Putamen (tissue), 1 donor: ENCODE results near the gene LGR4.
"Not testable (repeated sequence)": the region's sequence is repeated elsewhere in the genome, so short reads cannot be mapped to it uniquely, and the experiment has no call there.

Experiments used
- DNase-seq: peaks from one replicate; pipeline ENCODE4 v3.0.0-alpha.2; 2016; ENCODE audit warnings: low spot score

Gene LGR4

GRCh38 chr11:27348340-27348873 lies 124.2 kb downstream of the LGR4 start:
- no peak for DNase-seq

GRCh38 chr11:27347359-27348339 lies 124.9 kb downstream of the LGR4 start:
- DNase-seq = no peak

- DNase-seq = no peak
These were observed 132.6 kb downstream of the LGR4 start for GRCh38 chr11:27339941-27340340.

DNA sequence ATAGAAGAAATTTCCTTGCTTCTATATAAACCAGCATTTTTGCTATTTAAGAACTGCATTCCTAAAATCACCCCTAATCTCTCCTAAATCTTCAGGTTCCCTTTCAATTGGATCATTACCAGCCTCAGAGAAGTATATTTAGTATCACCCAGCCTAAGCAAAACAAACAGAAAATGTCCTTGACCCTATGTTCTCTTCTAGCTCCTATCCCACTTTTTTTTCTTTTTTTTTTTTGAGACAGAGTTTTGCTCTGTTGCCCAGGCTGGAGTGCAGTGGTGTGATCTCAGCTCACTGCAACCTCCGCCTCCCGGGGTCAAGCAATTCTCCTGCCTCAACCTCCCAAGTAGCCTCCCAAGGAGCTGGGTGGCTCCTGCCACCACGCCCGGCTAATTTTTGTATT lies 137.8 kb downstream of the LGR4 start:
- DNase-seq = not testable (repeated sequence)

DNA sequence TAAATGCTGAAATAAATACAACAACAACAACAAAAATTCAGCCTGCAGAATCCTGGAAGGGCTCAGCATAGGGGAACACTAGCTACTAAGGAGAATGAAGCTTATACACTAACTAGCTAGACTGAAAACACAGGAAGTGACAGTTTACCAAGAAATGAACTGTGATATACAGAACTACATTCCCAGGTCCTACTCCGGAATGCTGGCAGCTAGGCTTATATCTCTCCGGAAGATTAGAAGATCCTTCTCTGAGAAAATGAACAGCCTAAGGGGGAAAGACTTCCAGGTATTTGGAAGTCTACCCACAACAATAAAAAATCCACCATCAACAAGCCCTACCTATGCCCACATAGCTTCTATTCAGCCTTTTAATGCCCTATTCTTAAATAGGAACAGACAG lies 140.6 kb downstream of the LGR4 start:
- DNase-seq = no peak

- DNase-seq = no peak
These were observed 141.8 kb downstream of the LGR4 start for GRCh38 chr11:27330633-27331270.

DNA sequence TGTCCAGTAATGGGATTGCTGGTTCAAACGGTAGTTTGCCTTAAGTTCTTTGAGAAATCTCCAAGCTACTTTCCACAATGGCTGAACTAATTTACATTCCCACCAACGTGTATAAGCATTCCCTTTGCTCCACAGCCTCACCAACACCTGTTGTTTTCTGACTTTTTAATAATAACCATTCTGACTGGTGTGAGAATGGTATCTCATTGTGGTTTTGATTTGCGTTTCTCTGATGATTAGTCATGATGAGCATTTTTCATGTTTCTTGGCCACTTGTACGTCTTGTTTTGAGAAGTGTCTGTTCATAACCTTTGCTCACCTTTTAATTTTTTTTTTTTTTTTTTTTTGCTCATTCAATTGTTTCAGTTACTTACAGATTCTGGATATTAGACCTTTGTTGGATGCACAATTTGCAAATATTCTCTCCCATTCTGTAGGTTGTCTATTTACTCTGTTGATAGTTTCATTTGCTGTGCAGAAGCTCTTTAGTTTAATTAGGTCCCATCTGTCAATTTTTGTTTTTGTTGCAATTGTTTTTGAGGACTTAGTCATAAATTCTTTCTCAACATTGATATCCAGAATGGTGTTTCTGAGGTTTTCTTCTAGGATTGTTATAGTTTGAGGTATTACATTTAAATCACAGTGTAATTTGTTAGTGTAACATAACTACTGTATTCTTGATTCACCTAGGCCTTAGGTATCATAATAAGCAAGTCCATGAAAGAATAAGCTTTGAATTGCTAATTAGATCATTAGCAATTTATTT lies 142.5 kb downstream of the LGR4 start:
- no peak for DNase-seq

- no peak for DNase-seq
These were observed 144.0 kb downstream of the LGR4 start for GRCh38 chr11:27328614-27329013.

DNA sequence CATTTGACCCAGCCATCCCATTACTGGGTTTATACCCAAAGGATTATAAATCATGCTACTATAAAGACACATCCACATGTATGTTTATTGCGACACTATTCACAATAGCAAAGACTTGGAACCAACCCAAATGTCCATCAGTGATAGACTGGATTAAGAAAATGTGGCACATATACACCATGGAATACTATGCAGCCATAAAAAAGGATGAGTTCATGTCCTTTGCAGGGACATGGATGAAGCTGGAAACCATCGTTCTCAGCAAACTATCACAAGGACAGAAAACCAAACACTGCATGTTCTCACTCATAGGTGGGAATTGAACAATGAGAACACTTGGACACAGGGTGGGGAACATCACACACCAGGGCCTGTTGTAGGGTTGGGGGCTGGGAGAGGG lies 145.5 kb downstream of the LGR4 start:
- not testable (repeated sequence) for DNase-seq

DNA sequence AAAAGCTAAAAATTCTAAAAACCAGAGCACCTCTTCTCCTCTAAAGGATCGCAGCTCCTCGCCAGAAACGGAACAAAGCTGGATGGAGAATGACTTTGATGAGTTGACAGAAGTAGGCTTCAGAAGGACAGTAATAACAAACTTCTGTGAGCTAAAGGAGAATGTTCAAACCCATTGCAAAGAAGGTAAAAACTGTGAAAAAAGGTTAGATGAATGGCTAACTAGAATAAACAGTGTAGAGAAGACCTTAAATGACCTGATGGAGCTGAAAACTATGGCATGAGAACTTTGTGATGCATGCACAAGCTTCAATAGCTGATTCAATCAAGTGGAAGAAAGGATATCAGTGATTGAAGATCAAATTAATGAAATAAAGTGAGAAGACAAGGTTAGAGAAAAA lies 150.4 kb downstream of the LGR4 start:
- DNase-seq = not testable (repeated sequence)

DNA sequence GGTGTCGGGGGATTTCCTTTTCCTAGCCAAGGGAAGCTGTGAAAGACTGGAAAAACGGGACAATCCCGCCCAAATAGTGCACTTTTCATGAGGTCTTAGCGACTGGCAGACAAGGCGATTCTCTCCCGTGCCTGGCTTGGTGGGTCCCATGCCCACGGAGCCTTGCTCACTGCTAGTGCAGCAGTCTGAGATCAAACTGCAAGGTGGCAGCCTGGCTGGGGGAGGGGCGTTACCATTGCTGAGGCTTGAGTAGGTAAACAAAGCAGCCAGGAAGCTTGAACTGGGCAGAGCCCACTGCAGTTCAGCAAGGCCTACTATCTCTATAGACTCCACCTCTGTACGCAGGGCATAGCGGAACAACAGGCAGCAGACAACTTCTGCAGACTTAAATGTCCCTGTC lies 151.2 kb downstream of the LGR4 start:
- not testable (repeated sequence) for DNase-seq

GRCh38 chr11:27319072-27319471 lies 153.5 kb downstream of the LGR4 start:
- DNase-seq = no peak

DNA sequence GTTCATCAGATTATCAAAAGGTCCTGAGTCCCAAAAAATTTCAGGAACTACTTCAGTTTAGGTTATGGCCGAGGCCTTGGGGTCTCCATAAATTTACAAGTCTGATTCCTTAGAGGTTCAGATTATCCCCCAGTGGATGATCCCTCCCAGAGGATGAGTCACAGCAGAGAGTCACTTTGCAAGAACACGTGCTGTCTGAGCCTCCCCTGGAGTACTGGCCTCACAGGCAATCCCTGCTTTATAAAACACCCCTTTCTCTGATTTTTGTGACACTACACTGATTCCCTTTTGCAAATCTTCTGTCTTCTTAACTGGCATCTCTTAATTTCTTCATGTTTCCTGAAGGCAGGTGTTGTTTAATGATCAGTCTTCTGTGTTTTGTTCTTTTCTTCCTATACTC lies 154.8 kb downstream of the LGR4 start:
- DNase-seq = no peak
